CD1c-positive myeloid dendritic cell (primary cell): Measurements from ENCODE around the gene RBMX.
"Not testable (repeated sequence)": the region's sequence is repeated elsewhere in the genome, so short reads cannot be mapped to it uniquely, and the experiment has no call there.

Experiments
- DNase-seq: peaks from one replicate; pipeline ENCODE4 v3.0.0-alpha.2; 2016; ENCODE audit errors: extremely low spot score

RBMX gene

GRCh38 chrX:136880452-136881013 is at the start of gene RBMX:
TSS of gene RBMX (minus strand) at chrX:136880725. CDS start at chrX:136879427, 1,298 bp downstream.
- DNase-seq, result peak; percentile 94

DNA sequence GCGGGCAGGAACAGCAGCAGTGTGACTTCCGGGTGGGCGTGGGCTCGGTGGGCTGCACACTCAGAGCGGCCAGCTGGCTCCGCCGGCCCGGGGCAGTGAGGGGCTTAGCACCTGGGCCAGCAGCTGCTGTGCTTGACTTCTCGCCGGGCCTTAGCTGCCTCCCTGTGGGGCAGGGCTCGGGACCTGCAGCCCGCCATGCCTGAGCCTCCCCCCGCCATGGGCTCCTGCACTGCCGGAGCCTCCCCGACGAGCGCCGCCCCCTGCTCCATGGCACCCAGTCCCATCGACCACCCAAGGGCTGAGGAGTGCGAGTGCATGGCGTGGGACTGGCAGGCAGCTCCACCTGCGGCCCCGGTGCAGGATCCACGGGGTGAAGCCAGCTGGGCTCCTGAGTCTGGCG is 40.9 kb upstream of the RBMX start:
- not testable (repeated sequence) for DNase-seq

GRCh38 chrX:136920001-136920400 is 39.5 kb upstream of the RBMX start:
- no peak for DNase-seq

DNA sequence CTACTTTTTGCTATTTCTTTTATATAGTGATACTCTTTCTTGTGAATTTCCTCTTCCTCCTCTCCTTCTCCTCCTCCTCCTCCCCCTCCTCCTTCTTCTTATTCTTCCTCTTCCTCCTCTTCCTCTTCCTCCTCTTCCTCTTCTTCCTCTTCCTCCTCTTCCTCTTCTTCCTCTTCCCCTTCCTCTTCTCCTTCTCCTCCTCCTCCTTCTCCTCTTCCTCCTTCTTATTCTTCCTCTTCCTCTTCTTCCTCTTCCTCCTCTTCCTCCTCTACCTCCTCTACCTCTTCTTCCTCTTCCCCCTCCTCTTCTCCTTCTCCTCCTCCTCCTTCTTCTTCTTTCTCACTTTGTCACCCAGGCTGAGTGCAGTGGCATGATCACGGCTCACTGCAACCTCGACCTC is 36.3 kb upstream of the RBMX start:
- DNase-seq, result no peak

- DNase-seq, result not testable (repeated sequence)
These were observed 31.1 kb upstream of the RBMX start for GRCh38 chrX:136911661-136912060.

GRCh38 chrX:136911253-136911652 is 30.7 kb upstream of the RBMX start:
- no peak for DNase-seq

DNA sequence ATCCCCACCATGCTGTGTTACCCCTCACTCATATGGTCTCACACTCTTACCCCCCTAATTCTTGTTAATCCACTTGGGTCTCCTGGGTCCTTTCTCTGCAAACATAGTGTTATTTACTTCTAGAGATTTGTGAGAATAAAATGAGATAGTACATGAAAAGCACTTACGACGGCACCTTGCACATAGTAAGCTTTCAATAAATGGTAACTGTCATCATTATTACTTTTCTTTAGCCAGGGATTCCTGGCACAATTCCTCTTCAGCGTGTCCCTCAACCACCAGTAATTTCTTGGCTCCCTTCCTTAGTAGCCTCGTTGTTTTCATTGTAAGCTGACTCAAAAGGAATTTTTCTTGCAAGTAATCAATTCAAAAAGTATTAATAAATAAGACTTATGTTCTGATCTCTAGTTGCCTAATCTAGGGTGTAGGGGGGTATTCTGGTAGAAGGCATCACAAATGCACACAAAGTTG is 30.1 kb upstream of the RBMX start:
- DNase-seq, result no peak

DNA sequence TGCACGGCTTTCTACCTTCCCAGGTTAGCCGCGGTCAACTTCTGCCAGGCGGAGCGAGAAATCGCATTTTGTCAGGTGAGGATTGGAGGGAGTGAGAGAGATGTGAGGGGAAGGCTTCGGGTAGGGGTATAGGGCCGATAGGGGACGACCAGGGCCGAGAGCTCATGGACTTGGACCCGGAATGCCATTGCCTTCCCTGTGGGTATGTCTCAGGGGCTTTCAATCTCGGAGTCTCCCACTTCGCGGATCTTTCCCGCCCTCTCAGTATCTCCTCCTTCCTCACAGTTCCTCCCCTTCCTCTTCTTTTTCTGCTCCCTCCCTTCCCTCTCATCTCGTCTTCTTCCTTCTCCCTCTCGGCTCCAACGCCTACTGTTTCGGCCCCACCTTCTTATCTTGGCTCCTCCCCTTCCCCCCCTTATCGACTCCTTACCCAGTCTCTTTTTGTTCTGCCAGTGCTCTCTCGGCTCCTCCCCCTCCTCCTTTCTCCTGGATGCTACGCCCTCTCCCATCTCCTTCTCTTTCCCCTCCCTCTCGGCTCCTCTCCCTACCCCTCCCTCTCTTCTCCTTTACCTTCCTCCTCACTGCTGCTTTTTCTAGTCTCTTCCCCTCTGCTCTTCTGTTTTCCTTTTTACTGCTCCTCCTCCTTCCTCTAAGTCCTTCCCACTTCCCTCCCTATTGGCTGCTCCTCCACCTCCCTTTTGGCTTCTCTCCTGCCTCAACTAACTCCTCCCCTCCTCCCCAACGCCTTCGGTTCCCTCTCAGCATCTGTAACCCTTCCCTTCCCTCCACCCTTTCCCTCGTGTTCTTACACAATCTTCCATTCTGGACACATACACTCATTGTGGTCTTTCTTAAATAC is 29.4 kb upstream of the RBMX start:
- peak; percentile 59 for DNase-seq

- DNase-seq, result peak; percentile 81
These were observed 28.7 kb upstream of the RBMX start for GRCh38 chrX:136909119-136909705.

DNA sequence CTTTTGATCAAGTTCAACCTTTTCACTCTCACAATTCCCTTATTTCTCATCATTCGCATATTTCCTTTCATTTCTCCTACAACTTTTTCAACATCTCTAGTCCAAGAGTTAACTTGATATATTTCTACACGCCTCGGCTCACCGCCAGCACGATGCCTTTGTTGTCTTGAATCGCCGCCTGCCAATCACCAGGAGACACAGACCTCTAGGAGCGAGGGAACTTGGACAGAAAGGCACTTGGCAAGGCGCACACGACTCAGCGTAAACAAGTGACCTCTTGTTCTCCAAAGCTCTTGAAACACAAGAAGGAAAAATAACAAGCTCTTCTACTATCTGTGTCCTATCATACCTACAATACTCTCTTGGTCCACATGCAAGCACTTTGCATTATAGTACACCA is 27.1 kb upstream of the RBMX start:
- DNase-seq, result no peak

DNA sequence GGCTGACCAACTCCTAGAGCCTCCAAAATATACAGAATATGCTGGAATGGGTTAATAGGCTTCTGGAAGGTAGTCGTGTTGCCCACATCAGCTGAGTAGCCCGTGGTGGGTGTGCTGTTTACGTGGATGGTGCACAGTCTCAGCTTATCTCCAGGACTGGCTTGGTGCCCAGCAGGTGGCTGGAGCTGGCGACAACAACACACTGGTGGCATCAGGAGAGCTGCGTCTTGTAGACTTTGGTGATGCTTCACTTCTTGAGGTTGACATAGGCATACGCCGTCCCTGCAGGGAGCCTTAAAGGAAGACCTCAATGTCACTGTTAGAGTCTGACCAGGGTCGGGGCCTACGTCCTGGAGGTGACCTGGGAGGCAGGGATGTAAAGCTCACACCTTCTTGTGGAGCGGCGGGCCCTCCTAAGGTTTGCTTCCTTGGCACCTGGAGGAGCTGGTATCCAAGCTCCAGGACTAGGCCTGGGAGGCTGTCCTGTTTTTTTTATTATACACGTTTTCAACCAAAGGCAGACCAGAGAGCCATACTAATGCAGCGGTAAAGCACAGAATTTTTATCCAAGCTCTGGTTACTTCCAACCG is 26.5 kb upstream of the RBMX start:
- DNase-seq, result no peak

DNA sequence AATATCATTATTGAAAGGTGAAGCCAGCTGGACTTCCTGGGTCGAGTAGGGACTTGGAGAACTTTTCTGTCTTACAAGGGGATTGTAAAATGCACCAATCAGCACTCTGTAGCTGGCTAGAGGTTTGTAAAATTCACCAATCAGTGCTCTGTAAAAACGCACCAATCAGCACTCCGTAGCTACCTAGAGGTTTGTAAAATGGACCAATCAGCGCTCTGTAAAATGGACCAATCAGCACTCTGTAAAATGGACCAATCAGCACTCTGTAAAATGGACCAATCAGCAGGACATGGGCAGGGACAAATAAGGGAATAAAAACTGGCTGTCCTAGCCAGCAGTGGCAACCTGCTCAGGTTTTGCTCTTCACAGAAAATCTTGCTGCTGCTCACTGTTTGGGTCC is 23.5 kb upstream of the RBMX start:
- not testable (repeated sequence) for DNase-seq

DNA sequence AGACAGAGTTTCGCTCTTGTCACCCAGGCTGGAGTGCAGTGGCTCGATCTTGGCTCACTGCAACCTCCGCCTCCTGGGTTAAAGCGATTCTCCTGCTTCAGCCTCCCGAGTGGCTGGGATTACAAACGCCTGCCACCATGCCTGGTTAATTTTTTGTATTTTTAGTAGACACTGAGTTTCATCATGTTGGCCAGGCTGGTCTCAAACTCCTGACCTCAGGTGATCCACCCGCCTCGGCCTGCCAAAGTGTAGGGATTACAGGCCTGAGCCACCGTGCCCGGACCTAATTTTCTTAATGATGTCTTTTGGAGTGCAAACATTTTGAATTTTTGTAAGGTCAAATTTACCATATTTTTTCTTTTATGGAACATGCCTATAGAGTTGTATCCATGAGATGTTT is 19.5 kb upstream of the RBMX start:
- not testable (repeated sequence) for DNase-seq

DNA sequence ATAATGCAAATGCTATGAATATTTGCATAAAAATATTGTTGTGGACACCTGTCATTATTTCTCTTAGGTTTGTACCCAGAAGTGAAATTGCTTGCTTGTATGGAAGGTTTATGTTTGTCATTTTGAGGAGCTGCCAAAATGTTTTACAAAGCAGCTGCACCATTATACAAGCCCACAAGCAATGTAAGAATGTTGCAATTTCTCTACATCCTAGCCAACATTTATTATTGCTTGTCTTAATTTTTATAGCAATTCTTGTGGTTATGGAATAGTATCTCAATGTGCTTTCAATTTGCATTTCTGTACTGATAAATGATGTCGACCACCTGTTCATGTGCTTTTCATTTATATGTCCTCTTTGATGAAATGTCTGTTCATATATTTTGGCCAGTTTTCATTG is 18.7 kb upstream of the RBMX start:
- DNase-seq, result no peak

GRCh38 chrX:136898752-136899151 is 18.2 kb upstream of the RBMX start:
- not testable (repeated sequence) for DNase-seq

DNA sequence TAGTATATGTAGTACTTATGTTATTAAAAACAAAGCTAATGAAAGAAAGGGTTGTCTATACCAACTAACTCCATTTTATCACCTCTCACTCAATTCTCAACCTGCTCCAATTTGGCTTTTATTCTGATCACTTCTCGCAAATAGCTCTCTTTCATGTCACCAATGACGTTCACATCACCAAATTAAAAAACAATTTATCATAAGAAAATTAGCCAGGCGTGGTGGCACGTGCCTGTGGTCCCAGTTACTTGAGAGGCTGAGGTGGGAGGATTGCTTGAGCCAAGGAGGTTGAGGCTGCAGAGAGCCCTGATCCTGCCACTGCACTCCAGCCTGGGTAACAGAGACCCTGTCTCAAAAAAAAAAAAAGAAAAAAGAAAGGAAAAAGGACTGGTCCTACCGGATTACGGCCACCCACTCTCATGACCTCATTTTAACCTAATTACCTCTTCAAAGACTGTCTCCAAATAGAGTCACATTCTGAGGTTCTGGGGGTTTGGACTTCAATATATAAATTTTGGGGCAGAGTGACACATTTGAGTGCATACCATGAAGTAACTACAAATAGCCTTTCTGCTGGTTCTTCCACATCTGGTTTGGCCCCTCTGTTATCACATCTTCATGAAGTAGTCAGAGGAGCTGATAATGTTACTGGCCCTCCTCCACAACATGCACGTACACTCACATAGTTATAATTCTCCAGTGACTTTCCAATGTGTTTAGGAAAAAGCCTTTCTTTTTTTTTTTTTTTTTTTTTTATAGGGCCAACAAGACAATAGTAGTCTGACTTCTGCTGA is 15.8 kb upstream of the RBMX start:
- no peak for DNase-seq

GRCh38 chrX:136892412-136892811 is 11.9 kb upstream of the RBMX start:
- no peak for DNase-seq

DNA sequence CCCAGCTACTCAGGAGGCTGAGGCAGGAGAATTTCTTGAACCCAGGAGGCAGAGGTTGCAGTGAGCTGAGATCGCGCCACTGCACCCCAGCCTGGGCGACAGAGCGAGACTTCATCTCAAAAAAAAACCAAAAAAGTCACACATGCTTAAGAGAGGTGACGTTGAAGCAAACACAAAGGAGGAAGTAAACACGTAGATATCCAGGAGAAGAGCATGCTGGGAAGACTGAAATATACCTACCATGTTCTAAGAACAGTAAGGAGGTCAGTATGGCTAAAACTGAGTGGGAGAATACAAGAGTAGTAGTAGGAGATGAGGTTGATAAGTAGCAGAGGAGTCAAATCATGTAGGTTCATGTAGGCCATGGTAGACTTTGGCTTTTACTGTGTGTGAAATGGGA is 10.1 kb upstream of the RBMX start:
- DNase-seq, result not testable (repeated sequence)

- no peak for DNase-seq
These were observed 8.7 kb upstream of the RBMX start for GRCh38 chrX:136889269-136889668.

DNA sequence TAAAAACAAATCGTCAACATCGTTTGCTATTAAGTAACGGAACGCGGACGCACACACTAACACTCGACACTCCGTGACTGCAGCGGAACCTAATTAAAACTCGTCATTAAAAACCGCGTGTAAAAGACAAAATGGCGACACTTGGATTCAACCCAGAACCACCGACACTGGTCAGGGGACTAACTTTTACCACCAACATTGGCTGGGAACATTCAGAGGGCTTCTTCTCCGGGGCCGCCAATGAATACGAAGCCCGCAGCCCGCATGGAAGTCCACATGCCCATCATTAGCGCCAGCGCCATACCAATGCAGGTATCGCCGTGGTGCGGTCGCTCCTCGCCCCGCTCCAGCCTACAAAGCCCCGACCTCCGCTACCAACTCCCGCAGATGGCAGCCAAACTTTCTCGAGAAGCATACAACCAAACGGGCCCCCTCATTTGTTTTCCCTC is 498 bp downstream of the RBMX start:
- DNase-seq, result peak; percentile 58

GRCh38 chrX:136879001-136879687 is 1.4 kb downstream of the RBMX start:
- peak; percentile 30 for DNase-seq
